PC-9 (cell line): Measurements from ENCODE around the gene ITGAX. TPM values are rescaled to one million over a fixed set of nuclear protein-coding genes. Genes with fewer than 3 reads are reported as not detected.

ENCODE experiments used
- BruUV-seq: library from RNA; stranded (reverse); fragments of 400-500 nt; replicated peaks from 2 replicates; lab custom pipeline; 2021; lab: Mats Ljungman, UMichigan
- CTCF ChIA-PET: fragments of 300-600 bp; sonication (Branson Sonifier 250); formaldehyde crosslinking; loops from one replicate; lab custom pipeline; 2022; ENCODE audit warnings: antibody characterized with exemption; lab: Charles Lee
- POLR2A ChIA-PET: fragments of 300-600 bp; sonication (Branson Sonifier 250); formaldehyde crosslinking; loops from one replicate; lab custom pipeline; 2022; ENCODE audit warnings: antibody characterized with exemption; ENCODE audit not compliant: unreplicated experiment; lab: Charles Lee
- DNase-seq, 2 experiments: peaks; one replicate each; pipeline versions ENCODE4 v3.0.0 to v3.0.0-alpha.2; 2015 to 2022; ENCODE audit warnings: mixed read lengths in 1 of 2
- H2AFZ ChIP-seq: fragments of 200-600 bp; sonication (generic); 2 replicates; pipeline ENCODE4 v1.8.1; 2017; ENCODE audit warnings: antibody characterized with exemption
- H3F3A ChIP-seq: fragments of 200-600 bp; sonication (generic); 2 replicates; pipeline ENCODE4 v1.8.1; 2017; ENCODE audit warnings: antibody characterized with exemption, mild to moderate bottlenecking, low read depth; ENCODE audit not compliant: insufficient read depth
- H3K27ac ChIP-seq: fragments of 200-600 bp; sonication (generic); 2 replicates; pipeline ENCODE4 v1.6.1; 2016; ENCODE audit warnings: mixed run types
- H3K27me3 ChIP-seq: fragments of 200-600 bp; sonication (generic); 2 replicates; pipeline ENCODE4 v1.6.1; 2016; ENCODE audit warnings: low read depth, mixed run types; ENCODE audit not compliant: insufficient read depth
- H3K36me3 ChIP-seq: fragments of 200-600 bp; sonication (generic); 2 replicates; pipeline ENCODE4 v1.6.1; 2016; ENCODE audit warnings: low read depth, mixed run types
- H3K4me1 ChIP-seq: fragments of 200-600 bp; sonication (generic); replicated peaks from 2 replicates; pipeline ENCODE4 v1.6.1; 2016; ENCODE audit warnings: mixed run types; ENCODE audit not compliant: insufficient read depth
- H3K4me2 ChIP-seq: fragments of 200-600 bp; sonication (generic); 2 replicates; pipeline ENCODE4 v1.6.1; 2017; ENCODE audit warnings: mixed run types
- H3K4me3 ChIP-seq: fragments of 200-600 bp; sonication (generic); 2 replicates; pipeline ENCODE4 v1.6.1; 2016; ENCODE audit warnings: mixed run types
- H3K79me2 ChIP-seq: fragments of 200-600 bp; sonication (generic); 2 replicates; pipeline ENCODE4 v1.6.1; 2017; ENCODE audit warnings: low read depth, mixed run types
- H3K9me2 ChIP-seq: fragments of 200-600 bp; sonication (generic); 2 replicates; pipeline ENCODE4 v1.8.1; 2017; ENCODE audit warnings: mild to moderate bottlenecking; ENCODE audit not compliant: insufficient read depth
- H3K9me3 ChIP-seq: fragments of 200-600 bp; sonication (generic); 2 replicates; pipeline ENCODE4 v1.8.1; 2016; ENCODE audit warnings: low read depth; ENCODE audit not compliant: insufficient read depth
- H4K20me1 ChIP-seq: fragments of 200-600 bp; sonication (generic); 2 replicates; pipeline ENCODE4 v1.8.1; 2017; ENCODE audit not compliant: insufficient read depth
- EZH2 ChIP-seq: fragments of 200-600 bp; sonication (generic); IDR thresholded peaks from 2 replicates; pipeline ENCODE4 v1.8.0; 2017; ENCODE audit warnings: antibody characterized with exemption, low read depth
- intact Hi-C: fragments of 100-400 bp; cut with micrococcal nuclease; formaldehyde crosslinking; loops from one replicate; pipeline ENCODE4 v1.10.0; 2022; ENCODE audit not compliant: unreplicated experiment
- total RNA-seq: library from RNA; stranded (reverse); gene quantifications from 2 replicates; pipeline ENCODE4 v1.2.3, GENCODE V29; 2021
- TF ChIP-seq, protein P1 (sequence below): fragments of 200-600 bp; sonication (generic); conservative IDR thresholded peaks from 2 replicates; pipeline ENCODE4 v1.6.1; 2017; ENCODE audit warnings: mixed run types, antibody characterized with exemption, mild to moderate bottlenecking, moderate library complexity

Gene ITGAX
- total RNA-seq, 1 experiment from 2014 or later: 1.1 TPM

DNA sequence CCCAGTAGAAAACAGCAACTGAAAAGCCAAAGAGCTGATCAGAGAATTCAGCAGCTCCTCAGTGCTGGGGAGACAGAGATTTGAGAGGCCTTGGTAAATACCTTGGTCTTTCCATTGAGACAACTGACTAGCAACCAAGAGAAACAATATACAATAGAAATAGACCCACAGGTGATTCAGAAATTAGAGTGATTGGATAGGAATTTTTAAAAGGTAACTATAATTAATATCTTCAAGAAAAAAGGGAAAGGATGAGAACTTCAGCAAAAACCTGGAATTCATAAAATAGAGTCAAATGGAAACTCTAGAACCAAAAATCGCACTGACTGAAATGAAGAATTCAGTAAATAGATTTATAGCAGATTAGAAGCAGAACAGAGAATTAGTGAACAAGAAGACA, 32.5 kb upstream of the ITGAX start:
- Histone ChIP-seq H3K27ac (no peak overlapping the region), H3K27me3 (no peaks in the 10 kb centered on the region), H3K36me3 (no peaks in the 10 kb centered on the region), H4K20me1 (no peaks in the 10 kb centered on the region), H2AFZ (no peak overlapping the region), H3F3A (no peaks in the 10 kb centered on the region), H3K4me2 (no peak overlapping the region), H3K4me3 (no peak overlapping the region), H3K9me3 (peaks cover 5% of the 10 kb centered on the region), H3K9me2 (no peaks in the 10 kb centered on the region), H3K4me1 (no peaks in the 10 kb centered on the region), H3K79me2 (no peaks in the 10 kb centered on the region)
- CTCF ChIA-PET: interaction anchor here (0.6 kb wide), 1 partner anchor 122 kb away, joined by 6 read pairs; no protein-coding TSS in a partner anchor
- TF ChIP-seq, protein P1, sequence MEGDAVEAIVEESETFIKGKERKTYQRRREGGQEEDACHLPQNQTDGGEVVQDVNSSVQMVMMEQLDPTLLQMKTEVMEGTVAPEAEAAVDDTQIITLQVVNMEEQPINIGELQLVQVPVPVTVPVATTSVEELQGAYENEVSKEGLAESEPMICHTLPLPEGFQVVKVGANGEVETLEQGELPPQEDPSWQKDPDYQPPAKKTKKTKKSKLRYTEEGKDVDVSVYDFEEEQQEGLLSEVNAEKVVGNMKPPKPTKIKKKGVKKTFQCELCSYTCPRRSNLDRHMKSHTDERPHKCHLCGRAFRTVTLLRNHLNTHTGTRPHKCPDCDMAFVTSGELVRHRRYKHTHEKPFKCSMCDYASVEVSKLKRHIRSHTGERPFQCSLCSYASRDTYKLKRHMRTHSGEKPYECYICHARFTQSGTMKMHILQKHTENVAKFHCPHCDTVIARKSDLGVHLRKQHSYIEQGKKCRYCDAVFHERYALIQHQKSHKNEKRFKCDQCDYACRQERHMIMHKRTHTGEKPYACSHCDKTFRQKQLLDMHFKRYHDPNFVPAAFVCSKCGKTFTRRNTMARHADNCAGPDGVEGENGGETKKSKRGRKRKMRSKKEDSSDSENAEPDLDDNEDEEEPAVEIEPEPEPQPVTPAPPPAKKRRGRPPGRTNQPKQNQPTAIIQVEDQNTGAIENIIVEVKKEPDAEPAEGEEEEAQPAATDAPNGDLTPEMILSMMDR: no peak
- DNase-seq: no peak
- intact Hi-C loops: no loop called here
- POLR2A ChIA-PET: no interaction called here
- no TSS peak for BruUV-seq

- no TSS peak for BruUV-seq
- Histone ChIP-seq H3K79me2 (no peaks in the 10 kb centered on the region), H3K27me3 (0 out of 2 replicates have a peak, but pooled peaks cover under 1% of the 10 kb centered on the region), H3K4me3 (no peak overlapping the region), H4K20me1 (no peaks in the 10 kb centered on the region), H2AFZ (no peak overlapping the region), H3K4me2 (no peak overlapping the region), H3K9me2 (no peaks in the 10 kb centered on the region), H3K4me1 (no peaks in the 10 kb centered on the region), H3K36me3 (no peaks in the 10 kb centered on the region), H3K9me3 (peaks cover 5% of the 10 kb centered on the region), H3F3A (no peaks in the 10 kb centered on the region), H3K27ac (no peak overlapping the region)
- POLR2A ChIA-PET: no interaction called here
- CTCF ChIA-PET: interaction anchor here (0.7 kb wide), 1 partner anchor 14 kb away, joined by 5 read pairs; no protein-coding TSS in a partner anchor
- TF ChIP-seq EZH2: no peak
- intact Hi-C loops: no loop called here
- DNase-seq: no peak
These were observed 30.9 kb upstream of the ITGAX start for GRCh38 chr16:31323959-31324629.

- DNase-seq: no peak
- H3F3A ChIP-seq: no peaks in the 10 kb centered on the region
These were observed 29.8 kb upstream of the ITGAX start for GRCh38 chr16:31325171-31325570.

DNA sequence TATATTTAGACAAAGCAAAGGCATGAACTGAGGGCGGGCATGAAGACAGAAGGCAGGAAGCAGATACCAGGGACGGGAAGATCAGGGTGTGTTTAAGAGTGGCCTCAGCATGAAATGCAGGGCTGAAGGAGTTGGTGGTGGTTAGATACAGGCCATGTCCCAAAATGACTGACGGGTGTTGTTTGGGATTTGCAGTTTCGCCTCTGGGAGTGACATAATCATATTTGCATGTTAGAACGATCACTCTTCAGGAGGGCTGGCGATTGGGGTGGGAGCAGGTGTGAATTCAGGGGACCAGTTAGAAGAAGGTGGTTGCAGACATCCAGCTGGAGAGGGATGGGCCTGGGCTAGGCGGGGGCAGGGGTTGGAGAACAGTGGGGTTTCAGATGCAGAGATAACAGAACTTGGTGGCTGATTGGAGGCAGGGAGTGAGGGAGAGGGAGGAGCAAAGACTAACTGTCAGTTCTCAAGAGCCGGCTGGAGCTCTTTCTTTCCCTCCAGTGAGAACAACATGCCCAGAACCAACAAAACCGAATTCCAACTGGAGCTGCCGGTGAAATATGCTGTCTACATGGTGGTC, 27.2 kb upstream of the ITGAX start:
- intact Hi-C loops: no loop called here
- BruUV-seq: no TSS peak
- peaks cover 17% of the 10 kb centered on the region; the same call in 1 of the 2 replicates for H3K27me3 ChIP-seq

More at GRCh38 chr16:31325171-31325570, 29.8 kb upstream of the ITGAX start:
- H3K4me3 ChIP-seq: no peak overlapping the region
- intact Hi-C loops: no loop called here
- peaks cover 5% of the 10 kb centered on the region for H3K9me3 ChIP-seq
- no peak for TF ChIP-seq EZH2
- H4K20me1 ChIP-seq: no peaks in the 10 kb centered on the region
- BruUV-seq: no TSS peak
- H3K4me1 ChIP-seq: no peaks in the 10 kb centered on the region
- ChIA-PET CTCF (no interaction called here), POLR2A (no interaction called here)
- H2AFZ ChIP-seq: no peak overlapping the region
- no peaks in the 10 kb centered on the region for H3K36me3 ChIP-seq
- no peak overlapping the region for H3K27ac ChIP-seq
- no peak overlapping the region for H3K4me2 ChIP-seq
- peaks cover 9% of the 10 kb centered on the region; the same call in 1 of the 2 replicates for H3K27me3 ChIP-seq
- H3K79me2 ChIP-seq: no peaks in the 10 kb centered on the region
- H3K9me2 ChIP-seq: no peaks in the 10 kb centered on the region

More for the DNA sequence above, 27.2 kb upstream of the ITGAX start:
- no peak overlapping the region for H3K27ac ChIP-seq
- TF ChIP-seq, protein P1: no peak
- no peak for TF ChIP-seq EZH2
- H3K79me2 ChIP-seq: no peaks in the 10 kb centered on the region
- ChIA-PET POLR2A (no interaction called here), CTCF (no interaction called here)
- H4K20me1 ChIP-seq: no peaks in the 10 kb centered on the region
- no peaks in the 10 kb centered on the region for H3F3A ChIP-seq
- H3K9me2 ChIP-seq: no peaks in the 10 kb centered on the region
- no peaks in the 10 kb centered on the region for H3K36me3 ChIP-seq
- no peaks in the 10 kb centered on the region for H3K4me1 ChIP-seq
- peaks cover 2% of the 10 kb centered on the region; the same call in 1 of the 2 replicates for H3K9me3 ChIP-seq
- no peak overlapping the region for H3K4me2 ChIP-seq
- no peak for DNase-seq
- H3K4me3 ChIP-seq: no peak overlapping the region
- H2AFZ ChIP-seq: no peak overlapping the region
